ENCODE measurements around the gene GASK1B.

Gene GASK1B

DNA sequence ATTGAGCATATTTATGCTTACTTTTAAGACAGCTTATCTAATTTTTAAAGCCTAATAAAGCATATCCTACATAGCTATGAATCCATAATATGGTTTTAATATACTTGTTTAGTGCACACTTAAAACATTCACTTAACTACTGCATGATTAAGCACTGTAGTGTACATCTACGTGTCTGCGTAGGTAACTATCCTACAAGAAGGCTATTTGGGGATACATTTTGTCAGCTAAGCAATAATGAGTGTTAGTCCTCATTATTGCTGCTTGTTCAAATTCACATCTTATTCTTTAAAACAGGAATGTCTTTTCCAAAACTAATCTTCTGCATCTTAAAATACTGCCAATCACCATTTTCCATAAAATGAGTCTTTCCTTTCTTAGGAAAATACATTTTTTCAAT lies 38.6 kb downstream of the GASK1B start:
- Mint-ChIP-seq H3K9me3 (no peaks in the 10 kb centered on the region), H3K36me3 (ENCODE audit: low read depth) (no peaks in the 10 kb centered on the region), H3K4me1 (ENCODE audit: low read depth) (no peaks in the 10 kb centered on the region), H3K4me3 (no peak overlapping the region), H3K27ac (no peak overlapping the region), H3K27me3 (no peaks in the 10 kb centered on the region)
- DNase-seq, result no peak

DNA sequence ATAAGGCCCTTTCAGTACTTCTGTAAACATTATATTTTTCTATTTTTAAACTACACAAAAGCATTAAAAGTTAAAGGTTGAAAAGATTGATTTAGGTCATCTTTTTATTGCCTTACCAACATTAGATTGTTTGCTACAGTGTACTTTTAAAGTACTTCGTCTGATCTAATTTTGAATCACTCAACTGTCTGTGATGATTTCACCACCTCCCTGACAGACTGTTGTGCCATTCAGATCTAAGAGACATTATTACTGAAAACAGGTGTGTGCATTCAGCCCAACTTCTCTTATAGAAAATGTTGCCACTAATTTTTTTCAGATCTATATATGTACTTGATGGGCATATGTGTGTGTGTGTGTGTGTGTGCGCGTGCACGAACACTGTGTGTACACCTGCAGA lies 39.3 kb downstream of the GASK1B start:
- no peak overlapping the region for H3K4me3 Mint-ChIP-seq
- H3K27me3 Mint-ChIP-seq, result no peaks in the 10 kb centered on the region
- H3K9me3 Mint-ChIP-seq, result no peaks in the 10 kb centered on the region
- H3K4me1 Mint-ChIP-seq (ENCODE audit: low read depth), result no peaks in the 10 kb centered on the region
- no peak for DNase-seq
- no peaks in the 10 kb centered on the region for H3K36me3 Mint-ChIP-seq (ENCODE audit: low read depth)
- H3K27ac Mint-ChIP-seq, result no peak overlapping the region

DNA sequence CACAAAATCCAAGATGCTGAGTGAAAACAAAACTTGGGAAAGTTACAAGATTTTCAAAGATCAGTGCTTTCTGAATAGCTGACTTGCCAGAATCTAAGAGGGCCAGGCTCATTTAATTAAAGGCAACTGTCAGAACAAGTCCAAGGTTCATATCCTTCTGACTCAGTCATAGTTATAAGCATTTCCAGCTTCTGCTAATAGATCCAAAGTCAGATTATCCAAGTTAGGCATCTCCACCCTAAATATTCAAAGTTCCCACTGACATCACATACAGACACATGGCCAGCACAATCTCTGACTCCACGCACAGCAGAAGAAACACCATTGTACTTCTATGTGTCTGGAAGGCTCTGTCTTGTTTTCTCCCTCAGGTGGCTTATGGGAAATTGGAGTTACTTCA lies 41.8 kb downstream of the GASK1B start:
- DNase-seq, result no peak

DNA sequence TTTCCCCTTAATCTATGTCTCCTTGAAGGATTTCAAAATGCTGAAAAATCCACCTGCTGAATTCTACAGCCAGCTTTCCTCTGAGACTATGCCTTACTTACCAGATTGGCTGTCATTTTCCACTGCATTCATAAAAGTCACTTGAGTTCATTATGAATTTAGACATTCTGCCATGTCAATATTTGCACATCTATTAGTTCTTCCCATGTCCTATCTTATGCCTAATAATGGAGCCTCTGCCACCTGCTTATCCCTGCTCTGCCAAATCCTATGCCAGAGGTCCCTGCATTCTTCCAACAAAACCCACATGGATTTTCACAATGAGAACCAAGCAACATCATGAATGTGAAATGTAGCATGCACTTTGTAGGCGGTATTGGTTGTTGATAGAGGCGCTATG lies 42.6 kb downstream of the GASK1B start:
- Mint-ChIP-seq H3K27ac (no peak overlapping the region), H3K4me3 (no peak overlapping the region), H3K27me3 (no peaks in the 10 kb centered on the region), H3K4me1 (ENCODE audit: low read depth) (no peaks in the 10 kb centered on the region), H3K9me3 (no peaks in the 10 kb centered on the region), H3K36me3 (ENCODE audit: low read depth) (no peaks in the 10 kb centered on the region)
- no peak for DNase-seq

More for the DNA sequence above, 41.8 kb downstream of the GASK1B start:
- Mint-ChIP-seq H3K36me3 (ENCODE audit: low read depth) (no peaks in the 10 kb centered on the region), H3K27ac (no peak overlapping the region), H3K27me3 (no peaks in the 10 kb centered on the region), H3K4me1 (ENCODE audit: low read depth) (no peaks in the 10 kb centered on the region), H3K9me3 (no peaks in the 10 kb centered on the region), H3K4me3 (no peak overlapping the region)

DNA sequence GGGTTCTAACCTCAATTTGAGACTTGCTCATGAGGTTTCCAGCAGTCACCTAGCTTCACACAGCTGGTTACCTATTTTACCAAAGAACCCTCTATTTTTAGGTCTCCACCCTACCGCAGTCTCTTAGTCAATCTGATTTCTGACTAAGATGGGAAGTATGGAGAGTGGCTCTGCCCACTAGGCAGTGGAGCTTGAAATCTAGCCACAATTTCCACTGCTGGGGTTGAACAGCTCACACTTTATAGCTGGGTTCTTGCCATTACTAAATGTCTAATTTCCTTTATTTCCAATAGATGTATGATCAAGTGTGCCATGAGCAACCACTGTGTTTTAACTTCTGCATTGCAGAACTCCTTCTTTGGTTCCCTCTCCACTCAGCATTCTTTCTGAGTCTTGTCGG lies 43.1 kb downstream of the GASK1B start:
- Mint-ChIP-seq H3K4me1 (ENCODE audit: low read depth) (no peaks in the 10 kb centered on the region), H3K27ac (no peak overlapping the region), H3K36me3 (ENCODE audit: low read depth) (no peaks in the 10 kb centered on the region), H3K9me3 (no peaks in the 10 kb centered on the region), H3K4me3 (no peak overlapping the region), H3K27me3 (no peaks in the 10 kb centered on the region)
- DNase-seq, result no peak

DNA sequence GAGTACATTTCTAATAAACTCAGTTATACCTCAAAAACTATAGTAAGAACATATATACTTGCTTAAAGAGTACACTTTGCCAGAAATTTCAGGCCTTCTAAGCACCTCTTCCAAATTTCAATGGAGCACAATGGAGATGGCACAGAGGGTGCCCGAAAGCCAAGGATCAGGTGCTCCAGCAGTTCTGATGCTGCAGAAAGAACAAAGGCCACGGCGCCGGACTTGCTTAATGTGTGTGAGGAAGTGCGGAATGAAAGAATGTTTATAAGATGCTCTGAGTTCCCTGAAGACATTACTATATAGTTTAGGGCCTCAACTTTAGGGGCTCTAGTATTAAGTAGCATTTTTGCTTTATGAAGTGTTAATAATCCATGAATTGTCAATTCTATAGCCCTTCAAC lies 44.3 kb downstream of the GASK1B start:
- no peaks in the 10 kb centered on the region for H3K36me3 Mint-ChIP-seq (ENCODE audit: low read depth)
- H3K4me1 Mint-ChIP-seq (ENCODE audit: low read depth), result no peaks in the 10 kb centered on the region
- no peak overlapping the region for H3K4me3 Mint-ChIP-seq
- H3K9me3 Mint-ChIP-seq, result no peaks in the 10 kb centered on the region
- H3K27ac Mint-ChIP-seq, result no peak overlapping the region
- no peak for DNase-seq
- H3K27me3 Mint-ChIP-seq, result no peaks in the 10 kb centered on the region

DNA sequence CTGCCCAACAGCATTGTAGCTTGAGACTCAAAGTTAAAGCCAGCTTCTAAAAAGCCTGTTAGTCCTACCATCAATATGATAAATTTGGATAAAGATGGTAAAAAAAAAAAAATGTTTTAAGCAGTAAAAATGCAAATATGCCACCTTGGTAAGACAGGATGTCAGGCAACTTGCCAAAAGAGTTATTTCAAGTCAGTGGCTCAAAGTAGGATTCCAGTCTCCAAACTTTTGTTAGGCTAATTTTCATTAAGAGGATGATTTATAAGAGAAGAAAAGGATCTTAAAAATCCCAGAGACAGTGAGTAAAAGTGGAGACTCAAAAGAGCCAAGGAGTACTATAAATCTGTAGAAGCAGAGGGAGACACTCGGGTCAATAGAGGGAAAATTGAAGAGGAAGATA lies 47.5 kb downstream of the GASK1B start:
- no peak for DNase-seq
- no peak overlapping the region for H3K27ac Mint-ChIP-seq
- no peaks in the 10 kb centered on the region for H3K4me1 Mint-ChIP-seq (ENCODE audit: low read depth)
- no peak overlapping the region for H3K4me3 Mint-ChIP-seq
- H3K36me3 Mint-ChIP-seq (ENCODE audit: low read depth), result no peaks in the 10 kb centered on the region
- no peaks in the 10 kb centered on the region for H3K27me3 Mint-ChIP-seq
- H3K9me3 Mint-ChIP-seq, result no peaks in the 10 kb centered on the region
